Loucy (cell line): ENCODE data around the gene TMEM259.

Source experiments
- H2AFZ ChIP-seq: fragments of 200-600 bp; sonication (generic); 2 replicates; pipeline ENCODE4 v1.6.0; 2016; ENCODE audit warnings: antibody characterized with exemption, mild to moderate bottlenecking, low read length, moderate library complexity
- H3F3A ChIP-seq: fragments of 200-600 bp; 2 replicates; pipeline ENCODE4 v1.6.0; 2016; ENCODE audit warnings: antibody characterized with exemption, low read depth, mild to moderate bottlenecking
- H3K27me3 ChIP-seq: fragments of 200-600 bp; sonication (generic); 2 replicates; pipeline ENCODE4 v1.6.1; 2014; ENCODE audit warnings: low read length, mild to moderate bottlenecking; ENCODE audit not compliant: insufficient read depth, poor library complexity, severe bottlenecking
- H3K36me3 ChIP-seq: fragments of 200-600 bp; sonication (generic); 2 replicates; pipeline ENCODE4 v1.6.1; 2016; ENCODE audit warnings: low read length; ENCODE audit not compliant: insufficient read depth
- H3K4me1 ChIP-seq: fragments of 200-600 bp; sonication (generic); 2 replicates; pipeline ENCODE4 v1.5.1; 2014; ENCODE audit warnings: low read length, mild to moderate bottlenecking; ENCODE audit not compliant: insufficient read depth, poor library complexity, severe bottlenecking
- H3K4me2 ChIP-seq: fragments of 200-600 bp; sonication (generic); 2 replicates; pipeline ENCODE4 v1.6.0; 2014; ENCODE audit warnings: antibody characterized with exemption, low read length, low read depth, mild to moderate bottlenecking; ENCODE audit not compliant: poor library complexity, severe bottlenecking
- H3K4me3 ChIP-seq: fragments of 200-600 bp; sonication (generic); 2 replicates; pipeline ENCODE4 v1.5.1; 2014; ENCODE audit warnings: low read length, mild to moderate bottlenecking, mixed read lengths; ENCODE audit not compliant: poor library complexity, severe bottlenecking
- H3K79me2 ChIP-seq: fragments of 200-600 bp; sonication (generic); 2 replicates; pipeline ENCODE4 v1.6.1; 2014; ENCODE audit warnings: low read length; ENCODE audit not compliant: insufficient read depth
- H3K9ac ChIP-seq: fragments of 200-600 bp; sonication (generic); 2 replicates; pipeline ENCODE4 v1.6.0; 2014; ENCODE audit warnings: mild to moderate bottlenecking, low read depth, low read length, moderate library complexity; ENCODE audit not compliant: poor library complexity, severe bottlenecking
- H3K9me2 ChIP-seq: fragments of 200-600 bp; sonication (generic); replicated peaks from 2 replicates; pipeline ENCODE4 v1.6.1; 2016; ENCODE audit warnings: low read depth, low read length, mixed read lengths
- H3K9me3 ChIP-seq: fragments of 200-600 bp; sonication (generic); 2 replicates; pipeline ENCODE4 v1.6.1; 2014; ENCODE audit warnings: mild to moderate bottlenecking, antibody characterized with exemption, low read length, low read depth; ENCODE audit not compliant: insufficient read depth
- H4K20me1 ChIP-seq: fragments of 200-600 bp; sonication (generic); 2 replicates; pipeline ENCODE4 v1.6.0; 2014; ENCODE audit warnings: antibody characterized with exemption, low read length, mild to moderate bottlenecking; ENCODE audit not compliant: insufficient read depth, poor library complexity, severe bottlenecking
- CTCF ChIP-seq: fragments of 200-600 bp; sonication (generic); conservative IDR thresholded peaks from 2 replicates; pipeline ENCODE4 v1.5.1; 2014; ENCODE audit warnings: mild to moderate bottlenecking, antibody characterized with exemption, low read length
- EZH2phosphoT487 ChIP-seq: fragments of 200-600 bp; IDR thresholded peaks from 2 replicates; pipeline ENCODE4 v1.6.1; 2018; ENCODE audit warnings: antibody characterized with exemption, mild to moderate bottlenecking, moderate library complexity, borderline replicate concordance

The TMEM259 gene

GRCh38 chr19:993361-993830 lies 27.5 kb downstream of the TMEM259 start:
- Histone ChIP-seq H3K4me3 (no peak overlapping the region), H3K9ac (no peak overlapping the region), H4K20me1 (no peaks in the 10 kb centered on the region), H3F3A (no peaks in the 10 kb centered on the region; the same call in 1 of the 2 replicates), H2AFZ (no peak overlapping the region), H3K4me2 (no peak overlapping the region), H3K9me2 (no peaks in the 10 kb centered on the region), H3K79me2 (no peaks in the 10 kb centered on the region), H3K9me3 (no peaks in the 10 kb centered on the region), H3K36me3 (no peaks in the 10 kb centered on the region; the same call in 1 of the 2 replicates), H3K4me1 (no peaks in the 10 kb centered on the region), H3K27me3 (no peaks in the 10 kb centered on the region)
- TF ChIP-seq EZH2phosphoT487 (no peak), CTCF (no peak)

- Histone ChIP-seq H3K9me3 (no peaks in the 10 kb centered on the region), H3K36me3 (no peaks in the 10 kb centered on the region; the same call in 1 of the 2 replicates), H3K9ac (no peak overlapping the region), H3K9me2 (no peaks in the 10 kb centered on the region), H4K20me1 (no peaks in the 10 kb centered on the region), H3K27me3 (no peaks in the 10 kb centered on the region), H3K4me3 (no peak overlapping the region), H3F3A (no peaks in the 10 kb centered on the region; the same call in 1 of the 2 replicates), H2AFZ (no peak overlapping the region), H3K79me2 (no peaks in the 10 kb centered on the region), H3K4me1 (no peaks in the 10 kb centered on the region), H3K4me2 (no peak overlapping the region)
- TF ChIP-seq EZH2phosphoT487 (no peak), CTCF (no peak)
Measured at GRCh38 chr19:992670-993055, 28.3 kb downstream of the TMEM259 start.

- Histone ChIP-seq H3K36me3 (no peaks in the 10 kb centered on the region; the same call in 1 of the 2 replicates), H3K4me1 (no peaks in the 10 kb centered on the region), H3F3A (no peaks in the 10 kb centered on the region; the same call in 1 of the 2 replicates)
Measured at GRCh38 chr19:991932-992669, 28.8 kb downstream of the TMEM259 start.

More at GRCh38 chr19:991932-992669, 28.8 kb downstream of the TMEM259 start:
- Histone ChIP-seq H3K4me2 (no peak overlapping the region), H4K20me1 (no peaks in the 10 kb centered on the region), H3K27me3 (no peaks in the 10 kb centered on the region), H3K9me2 (no peaks in the 10 kb centered on the region), H3K4me3 (no peak overlapping the region), H3K9me3 (no peaks in the 10 kb centered on the region), H3K79me2 (no peaks in the 10 kb centered on the region), H2AFZ (no peak overlapping the region), H3K9ac (no peak overlapping the region)
- TF ChIP-seq EZH2phosphoT487: no peak
- TF ChIP-seq CTCF: no peak
